Measurements from ENCODE around the gene FER1L5. TPM values are rescaled to one million over a fixed set of nuclear protein-coding genes. Genes with fewer than 3 reads are reported as not detected.
A peak's percentile ranks its signal among the peaks of the same experiment; 100 is the strongest.

Gene FER1L5
- total and polyA plus RNA-seq, 10 donors = 0.02 to 0.23 (median 0.10) TPM; not detected in 3

DNA sequence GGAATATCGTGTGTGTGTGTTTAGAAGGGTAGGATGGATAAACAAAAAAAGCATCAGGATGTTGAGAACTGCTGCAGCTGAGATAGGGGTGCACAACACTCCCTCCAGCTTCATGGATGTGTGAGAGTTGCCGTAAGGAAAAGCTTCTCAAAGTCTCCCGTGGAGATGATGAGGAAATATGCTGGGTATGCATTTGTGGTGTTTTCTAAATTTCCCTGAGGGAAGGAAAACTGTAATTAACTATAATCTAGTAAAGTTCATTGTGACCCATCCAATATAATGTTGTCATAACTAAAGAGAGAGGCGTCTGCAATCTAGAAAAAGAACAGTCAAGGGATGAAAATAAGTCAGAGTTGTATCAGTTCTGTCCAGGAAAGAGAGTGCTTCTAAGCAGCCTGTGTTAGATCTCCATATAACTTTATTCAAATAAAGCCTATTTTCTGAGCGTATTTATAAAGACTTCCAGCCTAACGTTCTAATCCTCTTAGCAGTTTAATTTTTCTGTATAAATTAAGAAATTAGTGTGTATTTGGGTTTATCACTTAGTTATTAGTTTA is 104.6 kb downstream of the FER1L5 start:
- no peak for DNase-seq
- no peak overlapping the region for H3K27ac ChIP-seq
- H3K27me3 ChIP-seq (replicated peaks in 1 of 7) = no peaks in the 10 kb centered on the region
- no peak overlapping the region for H3K4me3 ChIP-seq
- intact Hi-C loops (cut with DNase I; ENCODE audit: low total_unique reads) = no loop called here
- H3K9me3 ChIP-seq = no peaks in the 10 kb centered on the region
- no peak for TF ChIP-seq POLR2A (IDR thresholded peaks at IDR 0.05)
- WGBS, 5 donors = 65 to 79% (median 69%) methylated on average over 6 of the region's 6 CpGs
- H3K4me1 ChIP-seq = peaks cover 0 to 6% (median 0%) of the 10 kb centered on the region in 6 donors
- no peaks in the 10 kb centered on the region for H3K36me3 ChIP-seq

DNA sequence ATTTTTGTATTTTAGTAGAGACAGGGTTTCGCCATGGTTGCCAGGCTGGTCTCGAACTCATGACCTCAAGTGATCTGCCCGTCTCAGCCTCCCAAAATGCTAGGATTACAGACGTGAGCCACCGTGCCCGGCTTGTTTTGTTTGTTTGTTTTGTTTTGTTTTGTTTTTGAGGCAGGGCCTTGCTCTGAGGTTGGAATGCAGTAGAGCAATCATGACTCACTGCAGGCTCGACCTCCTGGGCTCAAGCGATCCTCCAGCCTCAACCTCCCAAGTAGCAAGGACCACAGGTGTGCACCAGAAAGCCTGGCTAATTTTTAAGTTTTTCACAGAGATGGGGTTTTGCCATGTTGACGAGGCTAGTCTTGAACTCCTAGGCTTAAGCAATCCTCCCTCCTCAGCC is 109.2 kb downstream of the FER1L5 start:
- Histone ChIP-seq H3K36me3 (no peaks in the 10 kb centered on the region), H3K9me3 (no peaks in the 10 kb centered on the region), H3K4me3 (no peak overlapping the region), H3K4me1 (peaks cover 0 to 6% (median 0%) of the 10 kb centered on the region in 6 donors), H3K27me3 (replicated peaks in 1 of 7) (no peaks in the 10 kb centered on the region), H3K27ac (no peak overlapping the region)
- peak; percentile 38 for DNase-seq
- TF ChIP-seq POLR2AphosphoS5 (IDR thresholded peaks at IDR 0.05) (no peak), POLR2A (IDR thresholded peaks at IDR 0.05) (no peak)
- TF ChIP-seq, protein P1, sequence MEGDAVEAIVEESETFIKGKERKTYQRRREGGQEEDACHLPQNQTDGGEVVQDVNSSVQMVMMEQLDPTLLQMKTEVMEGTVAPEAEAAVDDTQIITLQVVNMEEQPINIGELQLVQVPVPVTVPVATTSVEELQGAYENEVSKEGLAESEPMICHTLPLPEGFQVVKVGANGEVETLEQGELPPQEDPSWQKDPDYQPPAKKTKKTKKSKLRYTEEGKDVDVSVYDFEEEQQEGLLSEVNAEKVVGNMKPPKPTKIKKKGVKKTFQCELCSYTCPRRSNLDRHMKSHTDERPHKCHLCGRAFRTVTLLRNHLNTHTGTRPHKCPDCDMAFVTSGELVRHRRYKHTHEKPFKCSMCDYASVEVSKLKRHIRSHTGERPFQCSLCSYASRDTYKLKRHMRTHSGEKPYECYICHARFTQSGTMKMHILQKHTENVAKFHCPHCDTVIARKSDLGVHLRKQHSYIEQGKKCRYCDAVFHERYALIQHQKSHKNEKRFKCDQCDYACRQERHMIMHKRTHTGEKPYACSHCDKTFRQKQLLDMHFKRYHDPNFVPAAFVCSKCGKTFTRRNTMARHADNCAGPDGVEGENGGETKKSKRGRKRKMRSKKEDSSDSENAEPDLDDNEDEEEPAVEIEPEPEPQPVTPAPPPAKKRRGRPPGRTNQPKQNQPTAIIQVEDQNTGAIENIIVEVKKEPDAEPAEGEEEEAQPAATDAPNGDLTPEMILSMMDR (IDR thresholded peaks at IDR 0.05 in 8 of 11, conservative IDR thresholded peaks at IDR 0.05 in 3 of 11) = no peak
- 88 to 92% (median 91%) methylated on average over 9 of the region's 9 CpGs for WGBS, 5 donors
- intact Hi-C loops (cut with DNase I; ENCODE audit: low total_unique reads) = no loop called here

DNA sequence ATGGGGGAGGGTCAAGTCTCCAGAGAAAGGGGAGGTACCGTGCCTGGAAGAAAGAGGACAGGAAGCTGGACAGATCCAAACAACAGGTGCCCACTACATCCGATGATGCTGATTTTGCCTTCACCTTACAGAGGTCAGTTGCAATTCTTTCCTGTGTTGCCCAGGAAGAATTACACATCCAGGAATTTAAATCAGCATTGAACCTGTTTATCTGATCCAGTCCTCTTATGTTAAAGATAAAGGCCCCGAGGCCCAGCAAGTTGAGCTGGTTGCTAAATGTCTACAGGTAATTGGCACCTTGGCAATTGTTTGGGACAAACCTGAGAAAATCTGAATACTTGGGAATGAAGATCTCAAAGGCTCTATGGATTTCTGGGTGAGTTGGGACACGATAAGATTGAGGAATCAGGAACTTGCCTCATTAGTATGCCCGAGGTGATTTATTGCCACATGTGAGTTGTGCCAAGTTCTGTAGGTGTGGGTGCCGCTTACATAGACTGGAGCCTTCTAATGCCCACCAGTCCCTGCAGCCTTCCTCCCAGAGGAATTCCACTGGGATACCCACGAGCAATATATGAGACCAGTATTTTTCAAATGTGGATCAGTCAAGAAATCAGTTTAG is 111.2 kb downstream of the FER1L5 start:
- Histone ChIP-seq H3K4me1 (peaks cover 0 to 2% (median 0%) of the 10 kb centered on the region in 6 donors), H3K4me3 (no peak overlapping the region), H3K27me3 (replicated peaks in 1 of 7) (no peaks in the 10 kb centered on the region), H3K36me3 (no peaks in the 10 kb centered on the region), H3K27ac (no peak overlapping the region), H3K9me3 (no peaks in the 10 kb centered on the region)
- TF ChIP-seq POLR2A (IDR thresholded peaks at IDR 0.05) = no peak
- TF ChIP-seq, protein P1 (IDR thresholded peaks at IDR 0.05 in 8 of 11, conservative IDR thresholded peaks at IDR 0.05 in 3 of 11) = no peak
- TF ChIP-seq POLR2AphosphoS5 (IDR thresholded peaks at IDR 0.05) = no peak
- 43 to 62% (median 48%) methylated on average over 7 of the region's 7 CpGs for WGBS, 5 donors
- no peak for DNase-seq
- intact Hi-C loops (cut with DNase I; ENCODE audit: low total_unique reads) = no loop called here

DNA sequence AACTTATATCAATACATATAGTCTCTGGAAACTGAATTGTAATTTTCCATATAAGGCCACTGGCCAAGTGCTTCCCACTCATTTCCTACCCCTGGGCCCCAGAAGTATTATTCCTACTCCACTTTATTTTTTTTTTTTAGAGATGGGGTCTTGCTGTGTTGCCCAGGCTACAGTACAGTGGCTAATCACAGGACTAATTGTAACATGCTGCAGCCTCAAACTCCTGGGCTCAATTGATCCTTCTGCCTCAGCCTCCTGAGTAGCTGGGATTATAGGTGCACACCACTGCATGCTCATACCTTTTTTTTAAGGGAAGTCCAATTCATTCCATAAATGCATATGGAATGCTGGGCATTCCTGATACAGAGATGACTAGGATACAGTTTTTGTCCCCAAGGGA is 111.8 kb downstream of the FER1L5 start:
- DNase-seq = no peak
- intact Hi-C loops (cut with DNase I; ENCODE audit: low total_unique reads) = no loop called here
- Histone ChIP-seq H3K4me1 (peaks cover 0 to 8% (median 1%) of the 10 kb centered on the region in 6 donors), H3K27ac (no peak overlapping the region), H3K27me3 (replicated peaks in 1 of 7) (no peaks in the 10 kb centered on the region), H3K9me3 (no peaks in the 10 kb centered on the region), H3K4me3 (no peak overlapping the region), H3K36me3 (no peaks in the 10 kb centered on the region)
- TF ChIP-seq, protein P1 (IDR thresholded peaks at IDR 0.05 in 8 of 11, conservative IDR thresholded peaks at IDR 0.05 in 3 of 11) = no peak
- no peak for TF ChIP-seq POLR2AphosphoS5 (IDR thresholded peaks at IDR 0.05)
- no peak for TF ChIP-seq POLR2A (IDR thresholded peaks at IDR 0.05)

Other genes with a start within 250 kb of the FER1L5 start
- gene NEURL3, start 137.4 kb upstream of the FER1L5 start, total RNA-seq = under 1 TPM in 5 of 7 donors, not detected in 2; 0.32 to 0.98 (median 0.49) TPM
- 1 to 10 TPM in 1 of 3 donors, under 1 TPM in 2; 0.35 to 1.2 (median 0.79) TPM for gene NEURL3, start 137.4 kb upstream of the FER1L5 start, polyA plus RNA-seq
- gene ARID5A, start 106.0 kb upstream of the FER1L5 start, total RNA-seq = 100 to 1,000 TPM in 1 of 7 donors, 10 to 100 TPM in 6; 41.2 to 121 (median 52.8) TPM
- gene ARID5A, start 106.0 kb upstream of the FER1L5 start, polyA plus RNA-seq = 10 to 100 TPM; 30.8 to 37.2 (median 35.4) TPM
- gene KANSL3, start 4.5 kb upstream of the FER1L5 start, total RNA-seq = 10 to 100 TPM; 45.2 to 59.6 (median 51.1) TPM
- gene KANSL3, start 4.5 kb upstream of the FER1L5 start, polyA plus RNA-seq = 10 to 100 TPM; 10.3 to 16.9 (median 15.3) TPM
- 10 to 100 TPM in 4 of 7 donors, 1 to 10 TPM in 3; 8.7 to 15.4 (median 10.8) TPM for gene LMAN2L, start 97.3 kb downstream of the FER1L5 start, total RNA-seq
- 1 to 10 TPM; 5.8 to 7.1 (median 7.1) TPM for gene LMAN2L, start 97.3 kb downstream of the FER1L5 start, polyA plus RNA-seq
- gene CNNM4, start 118.1 kb downstream of the FER1L5 start, total RNA-seq = 10 to 100 TPM in 3 of 7 donors, 1 to 10 TPM in 4; 5.7 to 14.4 (median 9.4) TPM
- gene CNNM4, start 118.1 kb downstream of the FER1L5 start, polyA plus RNA-seq = 1 to 10 TPM; 1.5 to 3.3 (median 2.8) TPM
- 10 to 100 TPM; 20.7 to 37.8 (median 25.6) TPM for gene CNNM3, start 173.5 kb downstream of the FER1L5 start, total RNA-seq
- 1 to 10 TPM; 3.7 to 7.8 (median 3.7) TPM for gene CNNM3, start 173.5 kb downstream of the FER1L5 start, polyA plus RNA-seq
- gene ANKRD23, start 201.3 kb downstream of the FER1L5 start, total RNA-seq = 10 to 100 TPM in 3 of 7 donors, 1 to 10 TPM in 4; 4.6 to 19.8 (median 9.3) TPM
- gene ANKRD23, start 201.3 kb downstream of the FER1L5 start, polyA plus RNA-seq = 1 to 10 TPM; 2.4 to 4.9 (median 3.9) TPM
- 10 to 100 TPM; 13.6 to 32.2 (median 22.5) TPM for gene ANKRD39, start 215.3 kb downstream of the FER1L5 start, total RNA-seq
- 10 to 100 TPM; 13.7 to 17.7 (median 15.8) TPM for gene ANKRD39, start 215.3 kb downstream of the FER1L5 start, polyA plus RNA-seq
- 100 to 1,000 TPM in 2 of 7 donors, 10 to 100 TPM in 5; 59.7 to 205 (median 70.3) TPM for gene SEMA4C, start 227.3 kb downstream of the FER1L5 start, total RNA-seq
- 10 to 100 TPM in 2 of 3 donors, 1 to 10 TPM in 1; 6.1 to 37.2 (median 16.5) TPM for gene SEMA4C, start 227.3 kb downstream of the FER1L5 start, polyA plus RNA-seq

Data from spleen (tissue), 11 donors.